CD4-positive, alpha-beta T cell treated with Interleukin-10 for 1 hour (primary cell): ENCODE measurements around the gene SRR.
"Not testable (repeated sequence)": the region's sequence is repeated elsewhere in the genome, so short reads cannot be mapped to it uniquely, and the experiment has no call there.

Source experiments
- DNase-seq: peaks from one replicate; pipeline ENCODE4 v3.0.0-alpha.2; 2020

SRR gene

DNA sequence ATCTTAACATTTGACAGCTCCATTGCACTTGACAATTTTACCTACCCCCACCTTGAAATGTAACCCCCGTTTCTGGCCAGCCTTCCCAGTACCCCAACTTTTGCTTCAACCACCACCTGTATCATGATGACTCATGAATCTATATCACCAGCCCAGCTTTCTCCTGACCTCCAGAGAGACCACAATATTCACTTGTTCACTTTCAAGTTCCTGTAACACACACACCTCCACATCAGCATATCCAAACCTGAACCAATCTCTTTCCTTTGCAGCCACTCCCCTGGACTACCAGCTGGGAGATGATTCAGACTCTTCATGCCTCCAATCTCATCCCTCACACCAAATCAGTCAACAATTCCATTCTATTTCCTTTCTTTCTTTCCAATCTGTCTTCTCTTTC lies 8.2 kb upstream of the SRR start:
- no peak for DNase-seq

DNA sequence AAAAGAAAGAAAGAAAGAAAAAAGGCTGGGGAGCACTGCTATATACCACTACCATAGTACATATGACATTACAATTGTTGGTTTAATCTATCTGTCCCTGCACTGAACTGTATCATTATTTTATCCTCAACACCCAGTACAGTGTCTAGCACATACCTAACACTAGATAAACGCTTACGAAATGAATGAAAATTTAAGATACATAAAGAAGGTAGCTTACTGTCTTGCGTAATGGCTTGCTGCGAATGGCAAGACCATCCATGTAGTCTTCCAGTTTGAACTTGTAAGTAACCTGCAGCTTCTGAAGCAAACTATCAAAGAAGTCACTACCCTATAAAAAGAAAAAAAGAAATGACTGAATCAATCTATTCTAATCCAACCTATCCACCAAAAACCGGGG lies 6.7 kb upstream of the SRR start:
- DNase-seq = no peak

DNA sequence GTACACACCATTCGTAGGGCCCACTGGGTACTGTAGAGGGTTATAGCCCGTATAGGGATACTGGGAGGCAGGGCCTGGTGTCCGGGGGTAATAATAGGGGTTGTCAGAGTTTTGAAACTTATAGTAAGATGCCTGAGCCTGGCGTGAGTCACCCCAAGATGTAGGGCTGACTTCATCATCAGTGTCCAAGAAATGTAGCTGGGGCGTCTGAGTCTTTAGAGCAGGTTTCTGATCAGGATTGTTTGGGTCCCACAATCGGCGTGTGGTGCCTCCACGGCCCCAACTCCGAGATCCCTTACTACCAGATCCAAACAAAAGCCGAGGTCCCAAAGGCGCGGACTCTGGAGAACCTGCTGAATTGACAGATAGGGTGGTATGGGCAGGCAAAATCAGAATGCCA lies 4.6 kb upstream of the SRR start:
- no peak for DNase-seq

DNA sequence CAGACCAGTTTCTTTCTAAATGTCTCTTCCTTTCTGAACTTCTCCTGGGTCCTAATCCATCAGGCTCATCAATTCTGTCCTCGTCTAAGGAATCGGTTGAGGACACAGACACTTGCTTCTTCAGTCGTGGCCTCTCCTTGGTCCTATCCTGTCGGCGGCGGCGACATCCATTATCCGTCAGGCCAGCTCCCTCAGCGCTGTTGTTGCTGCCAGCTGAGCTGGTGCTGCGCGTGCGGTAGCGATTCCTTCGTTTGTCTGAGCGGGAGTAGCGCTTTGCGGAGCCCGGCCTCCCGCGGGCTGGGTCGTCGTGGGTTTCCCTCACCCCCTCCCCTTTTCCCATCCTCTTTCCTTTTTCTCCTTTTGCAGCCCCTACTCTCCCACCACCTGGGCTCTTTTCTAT lies 4.0 kb upstream of the SRR start:
- DNase-seq = no peak

DNA sequence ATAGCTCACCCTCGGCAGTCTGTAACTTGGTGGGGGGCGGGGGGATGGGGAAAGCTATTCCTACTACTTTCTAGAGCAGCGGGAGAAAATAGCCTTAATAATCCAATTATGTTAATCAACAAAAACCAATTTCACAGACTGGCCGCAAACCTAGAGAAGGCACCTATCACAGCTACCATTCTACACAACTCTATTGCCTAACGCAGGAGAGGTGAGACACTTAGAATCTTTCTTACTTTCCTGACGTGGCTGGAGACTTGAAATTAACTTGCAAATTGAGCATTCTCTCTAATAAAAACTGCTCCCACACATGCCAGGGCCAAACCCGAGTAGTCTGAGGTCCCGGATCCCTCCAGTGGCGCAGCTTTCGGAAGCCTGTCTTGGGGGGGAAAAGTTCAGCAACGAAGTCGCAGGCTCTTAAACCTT lies 959 bp upstream of the SRR start:
- no peak for DNase-seq

DNA sequence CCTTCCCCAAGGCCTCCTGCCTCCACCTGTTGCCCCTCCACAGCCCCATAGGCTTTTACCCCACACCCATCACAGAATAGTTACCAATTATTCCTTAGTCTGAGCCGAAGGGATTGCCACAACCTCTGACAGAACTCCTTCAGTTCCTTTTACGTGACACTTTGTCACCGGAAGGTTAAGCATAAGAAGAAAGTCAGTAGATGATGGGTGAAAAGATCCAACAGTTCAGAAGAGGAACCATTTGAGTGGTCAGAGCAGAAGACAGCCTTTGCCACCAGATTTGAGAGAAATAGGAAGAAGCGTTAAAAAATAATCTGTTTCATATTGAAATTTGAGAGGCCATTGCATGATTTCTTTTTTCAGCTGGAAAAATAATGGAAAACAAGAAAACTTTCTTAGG lies 1.2 kb downstream of the SRR start:
- DNase-seq = no peak

DNA sequence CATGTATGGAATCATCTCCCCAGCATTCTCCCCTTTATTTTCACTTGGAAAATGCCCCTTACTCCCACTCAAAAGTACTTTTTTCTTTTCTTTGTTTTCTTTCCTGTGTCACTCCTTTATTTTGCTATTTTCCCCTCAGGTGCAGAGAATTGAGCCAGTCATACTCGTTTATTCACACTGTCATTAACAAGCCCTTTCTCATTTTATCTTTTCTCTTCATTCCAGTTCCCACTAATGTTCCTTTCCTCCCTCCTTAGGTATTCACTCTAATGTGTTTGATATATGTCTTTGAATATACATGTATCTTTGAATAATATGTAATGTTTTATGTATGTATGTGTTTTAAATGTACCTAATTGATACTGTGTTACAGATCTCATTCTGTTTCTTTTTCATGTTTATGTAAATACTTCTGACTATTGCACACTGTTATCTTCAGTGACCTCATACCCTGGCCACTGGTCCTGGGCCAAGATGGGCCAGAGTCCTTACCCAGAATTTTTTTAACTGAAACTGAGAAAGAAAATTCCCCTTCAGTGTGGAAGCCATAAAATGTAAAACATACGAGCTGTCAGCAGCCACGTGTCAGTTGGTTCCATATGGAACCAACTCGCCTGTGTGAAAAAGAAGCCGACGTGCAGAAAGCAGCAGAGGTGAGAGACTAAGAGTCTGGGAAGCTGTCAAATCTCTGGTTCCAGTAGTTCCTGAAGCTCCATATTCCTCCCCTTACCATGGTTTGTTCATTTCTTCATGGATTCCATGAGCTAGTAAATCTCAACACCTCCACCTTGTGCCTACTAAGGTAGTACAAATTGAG lies 5.8 kb downstream of the SRR start:
- DNase-seq = no peak

DNA sequence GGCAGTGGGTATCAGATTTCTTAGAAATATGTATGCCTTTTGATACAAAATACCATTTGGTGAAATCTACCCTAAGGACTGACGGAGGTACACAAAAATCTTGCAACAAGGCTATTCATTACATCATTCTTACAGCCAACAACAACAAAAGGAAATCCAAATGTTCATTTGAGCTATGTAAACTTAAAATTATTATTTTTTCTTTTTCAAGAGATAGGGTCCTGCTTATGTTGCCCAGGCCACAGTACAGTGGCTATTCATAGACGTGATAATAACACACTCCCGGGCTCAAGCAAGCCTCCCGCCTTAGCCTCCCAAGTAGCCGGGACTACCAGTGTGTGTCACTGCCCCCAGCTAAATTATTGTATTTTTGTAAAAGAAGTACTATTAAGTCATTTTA lies 9.0 kb downstream of the SRR start:
- DNase-seq = no peak

DNA sequence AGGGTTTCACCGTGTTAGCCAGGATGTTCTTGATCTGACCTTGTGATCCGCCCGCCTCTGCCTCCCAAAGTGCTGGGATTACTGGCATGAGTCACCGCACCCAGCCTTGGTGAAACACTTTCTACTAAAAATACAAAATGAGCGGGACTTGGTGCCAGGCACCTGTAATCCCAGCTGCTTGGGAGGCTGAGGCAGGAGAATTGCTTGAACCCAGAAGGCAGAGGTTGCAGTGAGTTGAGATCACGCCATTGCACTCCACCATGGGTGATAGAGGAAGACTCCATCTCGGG lies 13.1 kb downstream of the SRR start:
- DNase-seq = not testable (repeated sequence)

DNA sequence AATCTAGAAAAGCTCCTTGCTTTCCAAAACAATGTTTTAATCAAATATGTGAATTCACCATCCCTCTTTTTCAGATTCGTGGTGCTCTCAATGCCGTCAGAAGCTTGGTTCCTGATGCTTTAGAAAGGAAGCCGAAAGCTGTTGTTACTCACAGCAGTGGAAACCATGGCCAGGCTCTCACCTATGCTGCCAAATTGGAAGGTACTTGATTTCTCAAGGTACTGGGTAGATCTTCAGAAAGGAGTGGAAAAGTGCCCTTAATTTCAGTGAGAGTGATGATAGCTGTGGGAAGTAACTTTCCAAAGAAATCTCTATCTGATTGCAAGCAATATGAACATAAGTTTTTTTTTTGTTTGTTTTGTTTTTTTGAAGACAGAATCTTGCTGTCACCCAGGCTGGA lies 14.0 kb downstream of the SRR start:
- DNase-seq = no peak

DNA sequence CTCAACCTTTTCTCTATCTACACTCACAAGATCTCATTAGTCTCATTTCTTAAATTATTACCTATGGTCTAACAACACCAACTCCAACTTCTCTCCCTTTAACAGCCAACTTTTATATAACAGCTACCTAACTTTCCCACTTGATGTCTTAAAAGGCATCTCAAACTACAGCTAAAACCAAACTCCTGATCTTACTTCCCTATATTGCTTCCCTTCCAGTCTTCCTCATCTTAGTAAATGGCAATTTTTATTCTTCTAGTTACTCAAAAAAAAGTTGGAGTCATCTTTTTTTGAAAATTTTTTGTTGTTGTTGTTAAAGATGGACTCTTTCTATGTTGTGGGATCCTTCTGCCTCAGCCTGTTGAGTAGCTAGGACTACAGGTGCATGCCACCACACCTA lies 15.3 kb downstream of the SRR start:
- DNase-seq = no peak

DNA sequence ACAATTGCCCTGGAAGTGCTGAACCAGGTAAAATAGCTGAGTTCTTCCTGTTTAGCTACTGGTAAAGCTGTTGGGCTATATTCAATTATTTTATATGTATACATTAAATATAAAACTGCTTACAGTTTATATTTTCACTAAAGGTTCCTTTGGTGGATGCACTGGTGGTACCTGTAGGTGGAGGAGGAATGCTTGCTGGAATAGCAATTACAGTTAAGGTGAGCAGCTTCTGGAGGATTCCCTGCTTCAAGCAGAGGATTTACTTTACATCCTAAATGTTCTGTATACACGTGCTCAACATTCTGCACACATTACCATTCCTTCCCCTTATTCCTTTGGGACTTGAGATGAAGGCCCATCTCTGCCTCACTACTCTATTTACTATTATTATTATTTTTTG lies 17.6 kb downstream of the SRR start:
- no peak for DNase-seq

DNA sequence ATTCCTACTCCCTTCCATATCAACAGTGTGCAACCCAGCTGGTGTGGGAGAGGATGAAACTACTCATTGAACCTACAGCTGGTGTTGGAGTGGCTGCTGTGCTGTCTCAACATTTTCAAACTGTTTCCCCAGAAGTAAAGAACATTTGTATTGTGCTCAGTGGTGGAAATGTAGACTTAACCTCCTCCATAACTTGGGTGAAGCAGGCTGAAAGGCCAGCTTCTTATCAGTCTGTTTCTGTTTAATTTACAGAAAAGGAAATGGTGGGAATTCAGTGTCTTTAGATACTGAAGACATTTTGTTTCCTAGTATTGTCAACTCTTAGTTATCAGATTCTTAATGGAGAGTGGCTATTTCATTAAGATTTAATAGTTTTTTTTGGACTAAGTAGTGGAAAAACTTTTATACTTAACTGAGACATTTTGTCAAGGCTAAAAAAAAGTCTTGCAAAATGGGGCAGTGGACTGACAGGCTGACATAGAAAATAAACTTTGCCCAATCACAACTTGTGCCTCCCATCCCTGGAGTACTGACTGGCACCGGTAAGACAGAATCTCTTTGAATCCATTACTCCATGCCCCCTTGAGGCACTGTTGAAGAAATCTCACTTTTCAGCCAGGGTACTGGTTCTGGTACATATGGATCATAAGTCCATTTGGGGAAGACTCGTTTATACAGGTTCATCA lies 20.0 kb downstream of the SRR start:
- DNase-seq = no peak

DNA sequence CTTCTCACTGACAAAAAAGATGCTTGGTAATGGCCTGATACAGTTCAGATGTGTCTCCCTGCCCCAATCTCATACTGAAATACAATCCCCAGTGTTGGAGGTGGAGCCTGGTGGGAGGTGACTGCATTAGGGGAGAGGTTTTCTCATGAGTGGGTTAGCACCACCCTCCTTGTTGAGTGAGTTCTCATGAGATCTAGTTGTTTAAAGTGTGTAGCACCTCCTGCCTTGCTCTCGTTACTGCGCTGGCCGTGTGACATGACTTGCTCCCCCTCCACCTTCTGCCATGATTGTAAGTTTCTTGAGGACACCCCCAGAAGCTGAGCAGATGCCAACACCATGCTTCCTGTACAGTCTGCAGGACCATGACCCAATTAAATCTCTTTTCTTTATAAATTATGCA lies 27.6 kb downstream of the SRR start:
- DNase-seq = no peak

DNA sequence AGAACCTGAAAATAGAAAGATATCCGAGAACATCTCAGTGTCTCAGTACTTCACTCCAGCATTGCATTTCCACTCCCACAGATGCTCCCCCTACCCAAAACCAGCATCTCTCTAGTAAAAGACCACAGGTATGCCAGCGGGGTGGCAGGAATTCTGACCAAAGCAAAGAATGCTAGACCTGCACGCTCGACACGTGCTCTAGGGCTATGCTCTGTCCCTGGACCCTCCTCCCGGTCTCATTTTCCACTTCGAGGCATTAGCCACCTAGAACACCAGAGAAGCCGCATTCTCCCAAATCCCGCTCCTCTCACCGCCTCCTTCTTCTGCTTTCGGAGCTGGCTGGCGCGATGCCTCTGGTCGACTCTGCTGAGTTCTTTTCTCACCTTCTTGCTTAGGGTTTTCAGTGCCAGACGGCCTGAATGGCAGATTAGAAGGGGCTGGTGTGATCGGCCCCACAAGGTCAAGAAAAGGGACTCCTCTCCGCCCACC lies 32.0 kb downstream of the SRR start:
- no peak for DNase-seq

DNA sequence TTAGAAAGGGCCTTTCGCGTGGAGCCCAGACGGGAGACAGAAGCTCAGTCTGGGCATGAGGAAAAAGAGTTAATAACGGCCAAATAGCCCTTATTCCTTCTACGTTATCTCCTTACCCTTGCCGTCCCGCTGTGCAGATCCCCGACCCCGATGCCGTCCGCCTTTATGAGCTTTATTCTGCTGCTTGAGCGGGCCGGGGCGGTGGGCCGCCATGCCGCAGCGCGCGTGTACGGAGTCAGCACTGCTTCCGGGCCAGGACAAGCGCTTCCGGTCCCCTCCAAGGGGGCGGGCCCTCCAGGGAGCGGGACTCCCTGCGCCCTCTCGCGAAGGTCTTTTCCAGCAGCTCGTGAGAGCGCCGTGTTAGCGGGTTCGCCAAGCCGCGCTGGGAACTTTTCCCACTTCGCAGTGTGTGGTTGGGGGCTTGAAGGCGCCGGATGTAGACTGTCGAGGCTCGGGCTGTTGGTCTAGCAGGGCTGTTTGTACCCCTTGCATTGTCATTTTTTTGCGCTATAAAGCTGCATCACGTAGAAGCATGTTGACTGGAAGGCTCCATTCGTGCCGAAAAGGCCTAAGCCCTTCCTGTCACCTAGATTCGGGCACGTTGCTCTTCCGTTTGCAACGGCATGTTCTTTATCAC lies 32.6 kb downstream of the SRR start, which contains the start of gene TSR1:
Gene TSR1 (minus strand): TSS at position 243 of the 637 bp plus-strand sequence. CDS start 30 bp downstream, at position 213.
- DNase-seq = peak; percentile 86

DNA sequence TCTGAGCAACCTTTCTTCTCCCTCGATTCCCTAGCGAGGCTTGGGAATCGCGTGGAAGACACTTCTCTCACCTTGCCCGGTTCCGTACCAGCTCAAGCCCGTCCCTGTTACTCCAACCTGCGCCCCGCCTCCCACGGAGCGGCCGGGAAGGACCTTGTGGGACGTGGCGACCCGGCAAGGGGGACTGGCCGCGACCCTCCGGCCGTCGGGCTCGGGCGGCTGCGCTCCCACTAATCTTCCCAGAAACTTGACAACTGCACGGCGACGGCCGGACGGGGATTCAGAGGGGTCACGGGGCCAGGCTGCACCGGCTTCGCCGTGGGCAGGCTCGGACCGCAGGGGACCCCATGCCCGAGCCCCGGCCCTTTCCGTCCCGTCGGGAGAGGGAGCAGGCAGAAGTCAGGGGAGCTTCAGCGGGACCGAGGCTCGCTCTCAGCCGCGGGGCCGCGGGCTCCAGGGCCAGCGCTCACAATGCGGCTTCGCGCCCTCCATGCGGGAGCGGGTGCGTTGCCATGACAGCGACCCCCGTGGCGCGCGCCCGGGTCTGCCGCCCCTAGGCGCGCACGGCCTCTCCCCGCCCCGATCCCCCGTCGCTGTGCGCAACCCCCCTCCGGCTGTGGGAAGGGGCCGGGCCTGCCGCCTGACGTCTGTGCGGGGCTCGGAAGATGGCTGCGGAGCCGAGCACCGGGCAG lies 33.2 kb downstream of the SRR start, which contains the start of gene SGSM2:
Gene SGSM2 (plus strand): TSS at position 650 of the 692 bp plus-strand sequence. CDS start 188 bp downstream, outside the sequence.
- peak; percentile 78 for DNase-seq

DNA sequence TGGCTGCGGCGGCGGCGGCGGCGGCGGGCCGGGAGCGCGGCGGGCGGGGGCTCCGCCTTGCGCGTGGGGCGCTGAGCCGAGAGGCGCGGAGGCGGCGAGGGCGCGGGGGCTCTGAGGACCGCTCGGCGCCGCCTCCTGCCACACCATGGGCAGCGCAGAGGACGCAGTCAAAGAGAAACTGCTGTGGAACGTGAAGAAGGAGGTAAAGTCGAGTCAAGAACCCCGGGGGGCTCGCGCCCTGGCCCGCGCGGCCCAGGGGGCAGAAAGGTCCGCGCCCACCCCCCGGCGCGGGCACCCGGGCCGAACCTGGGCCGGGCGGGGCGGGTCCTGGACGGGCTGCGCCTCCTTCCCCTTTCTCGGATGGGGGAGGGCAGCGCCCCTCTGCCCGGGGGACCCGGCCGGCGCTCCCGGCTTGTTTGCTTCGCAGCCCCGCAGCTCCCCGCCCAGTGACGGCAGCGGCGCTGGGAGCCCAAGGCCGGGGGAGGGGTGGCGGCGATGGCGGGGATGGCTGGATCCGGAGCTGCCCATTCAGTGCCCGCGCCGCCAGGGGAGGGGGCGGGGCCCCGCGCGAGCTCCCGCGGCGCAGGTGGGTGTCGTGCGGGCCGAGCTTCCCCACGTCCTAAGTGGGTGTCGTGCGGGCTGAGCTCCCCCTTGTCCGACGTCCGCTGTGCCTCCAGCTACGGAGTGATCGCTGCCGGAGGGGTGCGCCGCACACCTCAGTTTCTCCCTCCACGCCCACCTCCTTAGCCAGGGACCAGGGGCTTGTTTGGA lies 34.0 kb downstream of the SRR start:
- peak; percentile 57 for DNase-seq

DNA sequence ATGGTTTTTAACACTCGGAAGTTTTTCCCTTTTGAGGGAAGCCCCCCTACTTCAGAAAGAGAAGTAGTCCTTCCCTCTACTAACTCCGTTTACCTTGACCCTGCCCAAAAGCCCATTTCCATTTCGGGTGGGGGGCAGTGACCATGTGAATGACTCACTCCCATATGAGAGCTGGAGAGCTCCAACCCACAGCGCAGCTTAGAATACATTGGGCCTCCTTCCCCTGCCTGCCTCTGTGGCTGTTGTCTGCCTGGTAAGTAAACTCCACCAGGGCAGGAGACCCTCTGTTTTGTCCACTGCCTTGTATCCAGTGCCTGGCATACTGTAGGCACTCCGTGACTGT lies 34.5 kb downstream of the SRR start:
- no peak for DNase-seq

DNA sequence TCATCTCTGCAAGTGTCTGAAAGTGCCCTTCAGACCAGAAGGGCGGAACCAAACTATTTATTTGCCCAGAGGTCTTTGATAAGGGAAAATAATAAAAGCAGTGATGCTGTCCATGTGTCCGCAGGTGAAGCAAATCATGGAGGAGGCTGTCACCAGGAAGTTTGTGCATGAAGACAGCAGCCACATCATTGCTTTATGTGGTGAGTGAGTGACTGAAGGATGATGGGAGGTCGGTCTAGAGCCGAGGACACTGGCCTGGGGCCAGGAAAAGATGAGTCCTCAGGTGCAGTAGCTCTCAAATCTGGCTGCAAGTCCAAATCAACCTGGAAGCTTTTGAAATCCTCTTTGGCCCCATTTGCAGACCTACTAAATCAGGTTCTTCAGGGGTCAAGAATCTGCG lies 39.7 kb downstream of the SRR start:
- DNase-seq = no peak

DNA sequence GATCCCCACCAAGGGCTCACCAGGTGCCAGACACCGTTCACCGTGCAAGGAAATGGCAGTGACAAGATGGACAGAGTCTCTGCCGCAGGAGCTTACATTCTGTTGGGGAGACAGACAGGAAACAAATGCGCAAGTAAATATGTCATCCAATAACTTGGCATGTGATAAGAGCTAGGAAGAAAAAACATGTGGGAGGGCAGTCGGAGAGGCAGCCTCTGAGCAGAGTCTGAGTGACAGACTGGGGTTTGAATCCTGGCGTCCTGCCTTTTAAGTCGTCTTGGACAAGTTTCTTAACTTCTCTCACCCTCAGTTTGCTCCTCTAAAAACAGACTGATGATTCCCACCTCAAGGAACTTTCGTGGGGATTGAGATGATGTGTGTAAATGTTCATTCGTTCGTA lies 40.8 kb downstream of the SRR start:
- DNase-seq = no peak

DNA sequence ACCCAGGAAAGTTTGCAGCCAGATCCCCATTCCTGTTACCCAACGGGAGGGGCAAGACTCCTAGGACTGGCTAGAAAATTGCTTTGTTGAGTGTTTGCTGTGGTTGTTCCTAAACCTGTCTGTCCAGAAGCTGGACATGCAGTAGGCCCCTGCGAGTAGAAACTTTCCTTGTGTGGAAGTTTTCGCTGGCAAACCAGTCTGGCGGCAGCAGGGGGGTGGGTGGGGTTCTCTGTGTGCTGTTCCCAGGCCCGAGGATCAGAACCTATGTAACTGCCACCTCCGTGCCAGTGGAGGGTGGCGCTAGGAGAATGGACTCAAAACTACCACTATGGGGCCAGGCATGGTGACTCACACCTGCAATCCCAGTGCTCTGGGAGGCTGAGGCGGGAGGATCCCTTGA lies 42.7 kb downstream of the SRR start:
- DNase-seq = no peak
